K562 (cell line): Measurements from ENCODE around the gene TRAPPC4. TPM values are rescaled to one million over a fixed set of nuclear protein-coding genes. Genes with fewer than 3 reads are reported as not detected.

Source experiments
- ATF6 ChIP-seq: sonication (generic); formaldehyde crosslinking; IDR thresholded peaks from 2 replicates; pipeline ENCODE4 v1.4.0; 2020; ENCODE audit warnings: mild to moderate bottlenecking, missing genetic modification reagents
- BCLAF1 ChIP-seq, 2 experiments: fragments of 450-650 bp in 1 of 2; IDR thresholded peaks; 2 replicates each; pipeline ENCODE4 v1.6.1; 2011 to 2017; ENCODE audit warnings: low read depth in 2 of 2, antibody characterized with exemption in 1 of 2, borderline replicate concordance in 1 of 2, low read length in 1 of 2, mild to moderate bottlenecking in 1 of 2, mixed read lengths in 1 of 2; ENCODE audit not compliant: control insufficient read depth in 1 of 2
- CC2D1A ChIP-seq: fragments of 450-650 bp; IDR thresholded peaks from 2 replicates; pipeline ENCODE4 v1.6.1; 2017; ENCODE audit warnings: mild to moderate bottlenecking
- CGGBP1 ChIP-seq: fragments of 250-450 bp; sonication (Bioruptor Pico); IDR thresholded peaks from 2 replicates; pipeline ENCODE4 v1.9.0; 2021; ENCODE audit warnings: mild to moderate bottlenecking
- DDX20 ChIP-seq: fragments of 450-650 bp; IDR thresholded peaks from 2 replicates; pipeline ENCODE4 v1.6.1; 2016; ENCODE audit warnings: missing genetic modification characterization, low read depth, mild to moderate bottlenecking, missing compliant biosample characterization, moderate library complexity
- ESRRA ChIP-seq: fragments of 450-650 bp; IDR thresholded peaks from 2 replicates; pipeline ENCODE4 v1.6.1; 2014; ENCODE audit warnings: low read depth, mild to moderate bottlenecking, moderate library complexity, borderline replicate concordance
- GTF2F1 ChIP-seq: IDR thresholded peaks from 2 replicates; pipeline ENCODE4 v1.6.1; 2011; ENCODE audit warnings: low read depth, low read length, improper control_type of control experiment
- ILK ChIP-seq: fragments of 450-650 bp; IDR thresholded peaks from 2 replicates; pipeline ENCODE4 v1.6.1; 2016; ENCODE audit warnings: missing genetic modification characterization, low read depth, mild to moderate bottlenecking, missing compliant biosample characterization, moderate library complexity, borderline replicate concordance
- NFXL1 ChIP-seq: fragments of 450-650 bp; formaldehyde crosslinking; IDR thresholded peaks from 2 replicates; pipeline ENCODE4 v1.4.0; 2021; ENCODE audit warnings: mild to moderate bottlenecking
- NRF1 ChIP-seq, 2 experiments: fragments of 450-650 bp; IDR thresholded peaks in 1 of 2; conservative IDR thresholded peaks in 1 of 2; 2 replicates each; pipeline ENCODE4 v1.6.1; 2014; ENCODE audit warnings: mild to moderate bottlenecking in 2 of 2
- SIN3B ChIP-seq: fragments of 450-650 bp; IDR thresholded peaks from 2 replicates; pipeline ENCODE4 v1.6.1; 2017; ENCODE audit warnings: low read depth, mild to moderate bottlenecking, moderate library complexity
- SMAD1 ChIP-seq: fragments of 150-350 bp; IDR thresholded peaks from 2 replicates; pipeline ENCODE4 v1.6.1; 2014; ENCODE audit warnings: low read length, low read depth; ENCODE audit not compliant: partially characterized antibody
- SMARCB1 ChIP-seq: IDR thresholded peaks from 2 replicates; pipeline ENCODE4 v1.6.1; 2011; ENCODE audit warnings: improper control_type of control experiment, low read depth; ENCODE audit not compliant: insufficient read length
- TAF15 ChIP-seq: fragments of 200-400 bp; formaldehyde crosslinking; IDR thresholded peaks from 2 replicates; pipeline ENCODE4 v1.6.1; 2017; ENCODE audit warnings: mild to moderate bottlenecking, low read depth, low read length, moderate library complexity
- USF1 ChIP-seq: sonication (generic); formaldehyde crosslinking; IDR thresholded peaks from 2 replicates; pipeline ENCODE4 v1.9.0; 2022; ENCODE audit warnings: mild to moderate bottlenecking, missing genetic modification reagents
- ZBTB34 ChIP-seq: fragments of 250-450 bp; sonication (Bioruptor Pico); IDR thresholded peaks from 2 replicates; pipeline ENCODE4 v1.8.0; 2021; ENCODE audit warnings: mild to moderate bottlenecking, moderate library complexity
- ZBTB43 ChIP-seq: sonication (generic); formaldehyde crosslinking; IDR thresholded peaks from 2 replicates; pipeline ENCODE4 v1.8.0; 2023; ENCODE audit warnings: mild to moderate bottlenecking, missing genetic modification reagents
- ZNF717 ChIP-seq: fragments of 250-450 bp; sonication (Bioruptor Pico); IDR thresholded peaks from 2 replicates; pipeline ENCODE4 v1.5.0; 2021
- polyA plus RNA-seq, 8 experiments: library from polyadenylated mRNA; depleted of rRNA in 4 of 8; stranded (reverse) in 5 of 8; unstranded in 3 of 8; fragments of >200 nt; fragmentation: Nextera tagmentation in 2 of 8; fragmentation: Illumina TruSeq in 1 of 8; extraction: Ambion mirVana in 2 of 8; extraction: Trizol in 1 of 8; gene quantifications; 2 replicates each; pipeline versions ENCODE4 v1.2.1 to v1.2.3, GENCODE V29; 2011 to 2014; ENCODE audit warnings: inconsistent platforms in 1 of 8, missing spikeins in 1 of 8
- total RNA-seq, 7 experiments: library from RNA; depleted of rRNA in 6 of 7; stranded (reverse); fragments of >200 nt in 6 of 7; fragmentation: Illumina TruSeq in 2 of 7; extraction: Trizol in 2 of 7; gene quantifications; 2 replicates each; pipeline versions ENCODE4 v1.2.1 to v1.2.3, GENCODE V29; 2011 to 2021; ENCODE audit warnings: low replicate concordance in 1 of 7

Gene TRAPPC4
- total and polyA plus RNA-seq, 9 of the 15 experiments (the other 6 are each of a cell fraction or from before 2014, with no cell fraction given) = 121 to 524 (median 142) TPM

GRCh38 chr11:119057000-119057769 is 38.6 kb downstream of the TRAPPC4 start, which contains the start of gene HYOU1 (continued):
- TF ChIP-seq BCLAF1 (IDR thresholded peaks at IDR 0.05; ENCODE audit: borderline replicate concordance in 1 of 2, control insufficient read depth in 1 of 2, low read depth in 2 of 2, low read length in 1 of 2) (no peak), SMARCB1 (no peak), CGGBP1 (peak; percentile 64; the same call in 1 of the 2 replicates), SIN3B (peak; percentile 41), ESRRA (no peak; the same call in none of the 2 replicates), ZNF717 (CRISPR knock-in tag) (no peak), SMAD1 (peak; percentile 49), ZBTB34 (no peak), CC2D1A (no peak), USF1 (peak; percentile 57; the same call in 1 of the 2 replicates), DDX20 (tag) (no peak), ILK (no peak), NFXL1 (CRISPR knock-in tag) (no peak), TAF15 (no peak), GTF2F1 (no peak), ATF6 (CRISPR knock-in tag) (no peak), ZBTB43 (CRISPR knock-in tag) (no peak), NRF1 (conservative IDR thresholded peaks at IDR 0.05 in 1 of 2, IDR thresholded peaks at IDR 0.05 in 1 of 2) (peak; percentile 86 to 88)
